ENCODE data around the gene ZNF576.
"Not testable (repeated sequence)": the region's sequence is repeated elsewhere in the genome, so short reads cannot be mapped to it uniquely, and the experiment has no call there.

Gene ZNF576

DNA sequence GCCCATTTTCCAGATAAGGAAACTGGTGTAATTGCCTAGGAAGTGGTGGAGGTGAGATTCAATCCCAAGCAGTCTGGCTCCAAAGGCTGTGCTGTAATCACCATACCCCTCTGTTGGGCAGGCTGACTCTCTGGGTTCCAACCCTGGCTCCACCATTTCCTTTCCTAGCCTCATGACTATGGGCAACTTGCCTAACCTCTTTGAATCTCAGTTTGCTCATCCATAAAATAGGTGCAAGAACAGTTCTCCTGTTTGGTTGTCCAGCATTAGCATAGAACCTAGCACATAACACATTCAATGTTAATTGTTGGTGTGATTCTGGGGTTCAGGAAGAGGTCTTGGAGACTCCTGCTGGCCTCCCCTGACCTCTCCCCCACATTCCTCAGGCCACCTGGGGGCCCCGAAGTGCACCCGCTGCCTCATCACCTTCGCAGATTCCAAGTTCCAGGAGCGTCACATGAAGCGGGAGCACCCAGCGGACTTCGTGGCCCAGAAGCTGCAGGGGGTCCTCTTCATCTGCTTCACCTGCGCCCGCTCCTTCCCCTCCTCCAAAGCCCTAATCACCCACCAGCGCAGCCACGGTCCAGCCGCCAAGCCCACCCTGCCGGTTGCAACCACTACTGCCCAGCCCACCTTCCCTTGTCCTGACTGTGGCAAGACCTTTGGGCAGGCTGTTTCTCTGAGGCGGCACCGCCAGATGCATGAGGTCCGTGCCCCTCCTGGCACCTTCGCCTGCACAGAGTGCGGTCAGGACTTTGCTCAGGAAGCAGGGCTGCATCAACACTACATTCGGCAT lies 2.2 kb downstream of the ZNF576 start:
- Histone ChIP-seq H3K9me3 (no peaks in the 10 kb centered on the region), H3K27me3 (no peaks in the 10 kb centered on the region), H3K27ac (peak overlapping the region; percentile 96), H3K4me1 (ENCODE audit: control insufficient read depth in 1 of 2, insufficient read depth in 1 of 2, low read depth in 1 of 2, low read length in 1 of 2) (peaks cover 32 to 40% of the 10 kb centered on the region in 2 experiments), H3K36me3 (peaks cover 42% of the 10 kb centered on the region), H3K4me3 (ENCODE audit: low read depth in 1 of 2, low read length in 1 of 2) (no peak overlapping the region)
- TF ChIP-seq, protein P1, sequence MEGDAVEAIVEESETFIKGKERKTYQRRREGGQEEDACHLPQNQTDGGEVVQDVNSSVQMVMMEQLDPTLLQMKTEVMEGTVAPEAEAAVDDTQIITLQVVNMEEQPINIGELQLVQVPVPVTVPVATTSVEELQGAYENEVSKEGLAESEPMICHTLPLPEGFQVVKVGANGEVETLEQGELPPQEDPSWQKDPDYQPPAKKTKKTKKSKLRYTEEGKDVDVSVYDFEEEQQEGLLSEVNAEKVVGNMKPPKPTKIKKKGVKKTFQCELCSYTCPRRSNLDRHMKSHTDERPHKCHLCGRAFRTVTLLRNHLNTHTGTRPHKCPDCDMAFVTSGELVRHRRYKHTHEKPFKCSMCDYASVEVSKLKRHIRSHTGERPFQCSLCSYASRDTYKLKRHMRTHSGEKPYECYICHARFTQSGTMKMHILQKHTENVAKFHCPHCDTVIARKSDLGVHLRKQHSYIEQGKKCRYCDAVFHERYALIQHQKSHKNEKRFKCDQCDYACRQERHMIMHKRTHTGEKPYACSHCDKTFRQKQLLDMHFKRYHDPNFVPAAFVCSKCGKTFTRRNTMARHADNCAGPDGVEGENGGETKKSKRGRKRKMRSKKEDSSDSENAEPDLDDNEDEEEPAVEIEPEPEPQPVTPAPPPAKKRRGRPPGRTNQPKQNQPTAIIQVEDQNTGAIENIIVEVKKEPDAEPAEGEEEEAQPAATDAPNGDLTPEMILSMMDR (IDR thresholded peaks at IDR 0.05), result no peak

DNA sequence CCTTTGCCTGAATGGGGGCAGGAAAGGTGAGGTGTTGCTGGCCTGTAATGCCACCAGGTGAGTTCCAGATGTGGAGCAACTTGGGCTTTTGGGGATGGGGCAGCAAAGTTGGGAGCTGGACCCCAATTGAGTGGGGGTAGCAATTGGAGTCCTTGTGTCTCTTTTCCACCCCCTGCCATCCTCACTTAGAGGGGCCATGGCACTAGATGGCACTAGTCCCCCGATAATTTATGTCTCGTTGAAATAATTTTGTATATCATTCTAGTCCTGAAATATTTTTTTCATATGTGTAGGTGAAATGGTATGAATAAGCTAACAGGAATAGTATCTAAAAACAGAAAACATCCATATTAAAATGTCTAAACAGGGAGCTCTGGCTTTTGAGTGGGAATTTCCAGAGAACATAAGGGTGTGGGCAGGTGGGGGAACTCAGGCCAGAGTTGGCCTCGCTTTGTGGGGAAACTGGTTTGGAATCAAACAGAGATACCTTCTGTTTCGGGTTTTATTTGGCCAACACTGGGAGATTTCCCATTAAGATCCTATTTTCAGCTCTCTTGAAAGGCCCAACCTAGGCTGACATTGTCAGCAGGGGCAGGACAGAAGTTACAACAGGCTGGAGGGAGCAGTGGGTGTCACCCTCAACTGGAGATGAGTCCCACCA lies 3.4 kb downstream of the ZNF576 start:
- peaks cover 27 to 30% of the 10 kb centered on the region in 2 experiments for H3K4me1 ChIP-seq (ENCODE audit: control insufficient read depth in 1 of 2, insufficient read depth in 1 of 2, low read depth in 1 of 2, low read length in 1 of 2)
- TF ChIP-seq, protein P1 (IDR thresholded peaks at IDR 0.05), result no peak
- no peak overlapping the region for H3K4me3 ChIP-seq (ENCODE audit: low read depth in 1 of 2, low read length in 1 of 2)
- H3K36me3 ChIP-seq, result peaks cover 40% of the 10 kb centered on the region
- H3K9me3 ChIP-seq, result no peaks in the 10 kb centered on the region
- H3K27me3 ChIP-seq, result no peaks in the 10 kb centered on the region
- H3K27ac ChIP-seq, result no peak overlapping the region

DNA sequence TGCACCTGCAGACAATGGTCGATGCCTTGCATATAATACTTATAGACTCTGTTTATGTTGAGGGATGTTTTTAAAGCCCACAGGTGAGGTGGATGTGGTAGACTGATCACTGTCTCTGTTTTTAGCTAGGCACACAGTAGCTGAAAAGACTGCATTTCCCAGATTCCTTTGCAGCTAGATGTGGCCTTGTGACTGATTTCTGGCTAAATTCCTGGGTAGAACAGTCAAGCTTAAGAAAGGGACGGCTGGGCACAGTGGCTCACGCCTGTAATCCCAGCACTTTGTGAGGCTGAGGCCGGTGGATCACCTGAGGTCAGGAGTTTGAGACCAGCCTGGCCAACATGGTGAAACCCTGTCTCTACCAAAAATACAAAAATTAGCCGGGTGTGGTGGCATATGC lies 3.9 kb downstream of the ZNF576 start:
- not testable (repeated sequence) for H3K27me3 ChIP-seq; H3K27ac ChIP-seq; H3K4me3 ChIP-seq (ENCODE audit: low read depth in 1 of 2, low read length in 1 of 2); H3K9me3 ChIP-seq
- peaks cover 22 to 25% of the 10 kb centered on the region in 2 experiments for H3K4me1 ChIP-seq (ENCODE audit: control insufficient read depth in 1 of 2, insufficient read depth in 1 of 2, low read depth in 1 of 2, low read length in 1 of 2)
- H3K36me3 ChIP-seq, result peaks cover 40% of the 10 kb centered on the region

DNA sequence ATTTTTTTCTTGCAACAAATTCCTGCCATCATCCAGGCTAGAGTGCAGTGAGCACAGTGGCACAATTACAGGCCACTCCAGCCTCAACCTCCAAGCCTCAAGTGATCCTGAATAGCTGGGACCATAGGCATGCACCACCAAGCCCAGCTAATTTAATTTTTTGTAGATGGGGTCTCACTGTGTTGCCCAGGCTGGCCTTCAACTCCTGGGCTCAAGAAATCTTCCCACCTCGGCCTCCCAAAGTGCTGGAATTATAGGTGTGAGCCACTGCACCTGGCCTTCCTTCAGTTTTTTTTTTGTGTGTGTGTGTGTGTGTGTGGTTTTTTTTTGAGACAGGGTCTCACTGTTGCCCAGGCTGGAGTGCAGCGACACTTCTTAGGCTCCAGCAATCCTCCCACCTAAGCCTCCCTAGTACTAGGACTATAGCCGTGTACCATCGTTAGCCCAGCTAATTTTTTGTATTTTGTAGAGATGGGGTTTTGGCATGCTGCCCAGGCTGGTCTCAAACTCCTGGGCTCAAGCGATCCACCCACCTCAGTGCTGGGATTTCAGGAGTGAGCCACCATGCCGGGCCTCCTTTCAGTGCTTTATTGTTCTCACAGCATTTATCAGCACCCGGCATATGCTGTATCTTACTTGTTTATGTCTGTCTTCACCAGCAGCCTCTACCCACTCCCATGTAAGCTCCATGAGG lies 9.6 kb downstream of the ZNF576 start:
- H3K27me3 ChIP-seq, result no peaks in the 10 kb centered on the region
- TF ChIP-seq, protein P1 (IDR thresholded peaks at IDR 0.05), result no peak
- peaks cover 0 to 4% of the 10 kb centered on the region in 2 experiments for H3K4me1 ChIP-seq (ENCODE audit: control insufficient read depth in 1 of 2, insufficient read depth in 1 of 2, low read depth in 1 of 2, low read length in 1 of 2)
- H3K9me3 ChIP-seq, result no peaks in the 10 kb centered on the region
- H3K36me3 ChIP-seq, result peaks cover 19% of the 10 kb centered on the region
- no peak overlapping the region for H3K27ac ChIP-seq
- H3K4me3 ChIP-seq (ENCODE audit: low read depth in 1 of 2, low read length in 1 of 2), result no peak overlapping the region

DNA sequence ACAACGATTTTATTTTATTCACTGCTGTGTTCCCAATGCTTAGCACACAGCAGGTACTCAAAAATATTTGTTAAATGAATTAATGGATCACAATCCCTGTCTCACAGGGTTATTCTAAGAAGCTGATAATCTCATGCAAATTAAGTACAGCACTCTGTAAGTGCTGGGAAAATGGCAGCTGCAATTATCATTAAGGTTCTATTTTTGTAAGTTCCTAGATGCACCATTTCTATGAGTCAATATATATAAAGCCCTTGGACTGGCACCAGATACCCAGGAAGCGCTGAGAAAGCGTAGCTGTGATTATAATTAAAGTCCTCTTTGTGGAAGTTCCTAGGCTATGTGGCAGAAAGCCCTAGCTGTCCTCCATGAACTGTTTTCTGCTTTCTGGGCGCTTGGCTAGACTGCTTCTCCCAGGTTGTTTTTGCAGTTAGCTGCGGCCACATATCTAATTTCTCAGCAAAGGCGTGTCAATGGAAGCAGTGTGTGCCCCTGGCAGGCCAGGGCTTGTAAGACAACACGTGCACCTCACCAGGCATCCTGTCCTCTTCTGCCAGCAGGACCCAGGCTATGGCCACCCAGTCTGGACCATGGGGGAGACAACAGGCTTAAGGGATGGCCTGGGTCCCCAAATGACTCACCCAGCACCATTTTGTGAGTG lies 10.3 kb downstream of the ZNF576 start:
- H3K9me3 ChIP-seq, result no peaks in the 10 kb centered on the region
- peaks cover 0 to 4% of the 10 kb centered on the region in 2 experiments for H3K4me1 ChIP-seq (ENCODE audit: control insufficient read depth in 1 of 2, insufficient read depth in 1 of 2, low read depth in 1 of 2, low read length in 1 of 2)
- TF ChIP-seq, protein P1 (IDR thresholded peaks at IDR 0.05), result no peak
- H3K27me3 ChIP-seq, result no peaks in the 10 kb centered on the region
- H3K27ac ChIP-seq, result no peak overlapping the region
- H3K36me3 ChIP-seq, result peaks cover 12% of the 10 kb centered on the region
- H3K4me3 ChIP-seq (ENCODE audit: low read depth in 1 of 2, low read length in 1 of 2), result no peak overlapping the region
